IPS DF 4.7 (cell line): ENCODE data around the gene SP7.
"Not testable (repeated sequence)": the region's sequence is repeated elsewhere in the genome, so short reads cannot be mapped to it uniquely, and the experiment has no call there.

Experiments used
- DNase-seq: peaks from one replicate; pipeline ENCODE4 v3.0.0-alpha.2; 2013; ENCODE audit warnings: low spot score; ENCODE audit errors: extremely low read depth

The SP7 gene

DNA sequence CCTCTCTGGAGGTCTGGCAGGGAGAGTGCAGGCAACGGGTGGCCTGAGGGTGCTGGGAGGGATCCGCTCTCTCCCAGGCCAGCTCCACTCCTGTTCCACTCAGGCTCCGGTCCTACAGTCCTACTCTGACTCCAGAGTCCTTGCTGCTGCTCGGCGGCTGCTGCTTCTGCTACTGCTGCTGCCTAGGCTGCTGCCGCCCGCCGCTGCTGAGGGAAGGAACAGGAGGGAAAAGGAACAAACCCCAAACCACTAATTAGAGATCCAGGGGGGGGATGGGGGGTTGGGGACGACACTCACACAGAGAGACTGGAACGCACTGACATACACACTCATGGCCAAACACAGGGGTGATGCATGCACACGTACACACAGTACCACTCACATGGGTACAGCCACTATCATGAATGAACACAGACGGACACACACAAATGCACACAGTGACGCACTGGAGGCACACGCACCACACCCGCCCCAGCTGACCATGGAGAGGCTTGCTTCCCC lies at the start of gene SP7:
TSS of gene SP7 (minus strand) at position 174 of the 501 bp plus-strand sequence. CDS start 708 bp downstream, outside the sequence.
- DNase-seq = no peak

GRCh38 chr12:53383258-53383657 lies 47.1 kb upstream of the SP7 start:
- DNase-seq = no peak

DNA sequence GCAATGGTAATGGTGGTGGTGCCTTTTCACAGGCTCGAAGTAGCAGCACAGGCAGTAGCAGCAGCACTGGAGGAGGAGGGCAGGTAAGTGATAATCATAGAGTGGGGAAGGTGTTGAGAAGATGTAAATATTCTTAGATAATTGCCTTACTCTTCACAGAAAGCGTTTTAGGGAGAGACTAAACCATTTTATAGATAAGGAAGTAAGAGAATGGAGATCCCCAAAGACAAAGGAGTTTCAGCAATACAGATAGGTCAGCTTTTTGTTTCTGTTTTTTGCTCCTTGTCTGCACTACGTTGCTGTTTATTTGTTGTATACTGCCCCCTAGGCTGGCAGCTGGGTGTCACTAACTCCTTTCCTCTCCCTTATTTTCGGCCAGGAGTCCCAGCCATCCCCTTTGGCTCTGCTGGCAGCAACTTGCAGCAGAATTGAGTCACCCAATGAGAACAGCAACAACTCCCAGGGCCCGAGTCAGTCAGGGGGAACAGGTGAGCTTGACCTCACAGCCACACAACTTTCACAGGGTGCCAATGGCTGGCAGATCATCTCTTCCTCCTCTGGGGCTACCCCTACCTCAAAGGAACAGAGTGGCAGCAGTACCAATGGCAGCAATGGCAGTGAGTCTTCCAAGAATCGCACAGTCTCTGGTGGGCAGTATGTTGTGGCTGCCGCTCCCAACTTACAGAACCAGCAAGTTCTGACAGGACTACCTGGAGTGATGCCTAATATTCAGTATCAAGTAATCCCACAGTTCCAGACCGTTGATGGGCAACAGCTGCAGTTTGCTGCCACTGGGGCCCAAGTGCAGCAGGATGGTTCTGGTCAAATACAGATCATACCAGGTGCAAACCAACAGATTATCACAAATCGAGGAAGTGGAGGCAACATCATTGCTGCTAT lies 45.8 kb upstream of the SP7 start:
- DNase-seq = no peak

DNA sequence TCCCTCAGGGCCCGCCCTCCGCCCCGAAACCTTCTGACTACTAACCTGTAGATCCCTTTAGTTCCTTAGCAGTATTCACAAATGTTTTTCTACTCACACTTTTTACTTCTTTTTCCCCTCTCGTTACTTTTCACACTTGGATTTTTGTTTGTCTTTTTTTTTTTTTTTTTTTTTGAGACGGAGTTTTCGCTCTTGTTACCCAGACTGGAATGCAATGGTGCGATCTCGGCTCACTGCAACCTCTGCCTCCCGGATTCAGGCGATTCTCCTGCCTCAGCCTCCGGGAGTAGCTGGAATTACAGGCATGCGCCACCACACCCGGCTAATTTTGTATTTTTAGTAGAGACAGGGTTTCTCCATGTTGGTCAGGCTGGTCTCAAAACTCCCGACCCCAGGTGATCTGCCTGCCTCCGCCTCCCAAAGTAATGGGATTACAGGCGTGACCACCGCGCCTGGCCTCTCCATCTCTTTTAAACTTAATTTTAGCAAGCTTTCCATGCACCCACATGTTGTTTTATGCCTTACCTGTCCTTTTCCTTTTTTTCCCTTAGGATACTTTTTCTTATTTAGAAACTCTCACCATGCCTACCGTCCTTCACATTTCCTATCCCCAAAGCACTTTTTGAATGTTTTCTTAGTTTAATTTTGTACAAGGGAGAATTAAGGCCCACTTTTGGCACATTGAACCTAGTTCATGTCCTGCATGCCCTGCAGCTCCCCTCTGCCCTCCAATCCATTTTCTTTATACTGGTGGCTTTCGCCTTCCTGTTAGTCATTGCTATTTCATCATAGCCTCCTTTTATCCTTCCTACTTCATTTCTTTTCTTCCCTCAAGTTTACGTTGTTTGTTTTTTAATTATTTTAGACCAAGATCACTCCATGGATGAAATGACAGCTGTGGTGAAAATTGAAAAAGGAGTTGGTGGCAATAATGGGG lies 44.9 kb upstream of the SP7 start:
- no peak for DNase-seq

DNA sequence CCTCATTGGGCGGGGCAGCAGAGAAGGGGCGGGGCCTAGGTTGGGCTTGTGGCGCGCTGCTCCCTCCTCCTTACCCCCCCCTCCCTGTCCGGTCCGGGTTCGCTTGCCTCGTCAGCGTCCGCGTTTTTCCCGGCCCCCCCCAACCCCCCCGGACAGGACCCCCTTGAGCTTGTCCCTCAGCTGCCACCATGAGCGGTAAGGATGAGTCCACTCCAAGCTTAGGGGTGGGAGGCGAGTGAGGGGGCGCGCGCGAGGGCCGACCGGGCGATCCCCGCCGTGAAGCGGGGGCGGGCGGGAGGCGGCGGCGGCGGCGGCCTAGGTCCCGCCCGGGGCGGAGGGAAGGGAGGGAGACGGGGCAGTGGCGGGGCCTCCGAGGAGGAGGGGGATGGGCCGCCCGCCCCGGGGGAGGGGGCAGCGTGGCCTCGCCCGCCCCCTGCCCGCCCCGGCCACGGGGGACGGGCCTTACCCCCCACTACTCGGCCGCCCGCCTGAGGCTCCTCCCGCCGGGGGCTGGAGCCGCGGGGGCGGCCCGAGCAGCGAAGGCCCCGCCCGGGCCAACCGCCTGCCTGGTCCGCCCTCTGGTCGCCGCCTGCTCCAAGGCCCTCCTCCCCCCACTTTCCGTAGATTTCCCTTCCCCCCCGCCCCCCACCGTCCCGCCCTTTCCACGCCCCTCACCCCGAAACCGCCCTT lies 44.1 kb upstream of the SP7 start, which contains the start of gene SP1:
TSS of gene SP1 (plus strand) at position 73 of the 690 bp plus-strand sequence. CDS start at position 189, 116 bp downstream.
- no peak for DNase-seq

- peak; percentile 100 for DNase-seq
These were observed 43.4 kb upstream of the SP7 start for GRCh38 chr12:53379389-53380103.

DNA sequence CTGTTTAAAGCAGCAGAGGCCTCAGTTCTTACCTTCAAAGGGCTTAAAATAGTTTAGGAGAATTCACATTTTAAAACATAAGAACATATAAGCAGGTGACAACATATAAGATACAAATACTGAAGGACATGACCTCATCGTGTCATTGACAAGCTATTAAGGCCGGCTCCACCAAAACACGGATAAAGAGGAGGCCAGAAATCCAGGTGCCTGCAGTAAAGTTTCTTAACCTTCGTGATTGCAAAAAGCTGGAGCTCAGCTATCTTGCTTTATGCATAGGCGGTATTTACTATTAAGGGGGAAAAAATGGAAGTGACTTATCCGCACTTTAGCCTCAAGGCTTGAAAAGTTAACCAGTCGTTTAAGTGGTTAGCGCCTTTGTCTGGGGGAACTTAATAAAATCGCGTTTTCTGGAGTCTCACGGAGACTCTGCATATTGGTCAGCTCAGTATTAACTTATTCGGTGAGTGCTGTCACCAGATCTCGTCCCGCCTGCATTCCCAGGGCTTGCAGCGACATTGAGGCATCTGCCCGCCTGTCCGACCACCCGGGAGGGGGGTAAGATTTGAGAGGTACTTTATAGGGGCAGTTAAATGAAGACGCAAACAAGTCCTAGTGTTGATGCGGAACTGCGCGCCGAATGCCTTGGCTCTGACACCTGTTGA lies 42.7 kb upstream of the SP7 start:
- DNase-seq = no peak

- no peak for DNase-seq
These were observed 42.1 kb upstream of the SP7 start for GRCh38 chr12:53378222-53378621.

GRCh38 chr12:53376747-53377146 lies 40.6 kb upstream of the SP7 start:
- DNase-seq = no peak

DNA sequence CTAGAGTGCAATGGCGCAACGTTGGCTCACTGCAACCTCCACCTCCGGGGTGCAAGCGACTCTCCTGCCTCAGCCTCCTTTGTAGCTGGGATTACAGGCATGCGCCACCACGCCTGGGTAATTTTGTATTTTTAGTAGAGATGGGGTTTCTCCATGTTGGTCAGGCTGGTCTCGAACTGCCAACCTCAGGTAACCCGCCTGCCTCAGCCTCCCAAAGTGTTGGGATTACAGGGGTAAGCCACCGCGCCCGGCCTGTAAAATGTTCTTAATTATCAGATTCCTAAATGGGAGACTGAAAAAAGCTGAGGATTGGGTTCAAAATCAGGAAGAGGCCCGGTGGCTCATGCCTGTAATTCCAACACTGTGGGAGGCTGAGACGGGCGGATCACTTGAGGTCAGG lies 38.1 kb upstream of the SP7 start:
- DNase-seq = not testable (repeated sequence)

DNA sequence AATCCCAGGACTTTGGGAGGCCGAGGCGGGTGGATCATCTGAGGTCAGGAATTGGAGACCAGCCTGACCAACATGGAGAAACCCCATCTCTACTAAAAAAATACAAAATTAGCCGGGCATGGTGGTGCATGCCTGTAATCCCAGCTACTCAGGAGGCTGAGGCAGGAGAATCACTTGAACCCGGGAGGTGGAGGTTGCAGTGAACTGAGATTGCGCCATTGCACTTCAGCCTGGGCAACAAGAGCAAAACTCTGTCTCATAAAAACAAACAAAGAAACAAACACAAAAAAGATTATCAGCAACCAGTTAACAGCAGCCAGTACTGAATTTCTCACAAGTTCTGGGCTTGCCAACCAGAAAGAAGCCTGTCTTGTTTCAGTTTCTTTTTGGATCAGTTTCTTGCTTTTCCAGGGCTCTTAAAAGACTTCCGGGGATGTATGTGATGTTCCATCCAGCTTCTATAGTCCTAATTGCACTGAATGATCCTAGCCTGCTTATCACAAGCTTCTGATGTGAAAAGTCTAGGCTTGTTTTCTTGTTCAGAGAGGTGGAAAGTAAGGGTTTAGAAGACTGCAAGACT lies 37.5 kb upstream of the SP7 start:
- DNase-seq = not testable (repeated sequence)

GRCh38 chr12:53365245-53365904 lies 29.2 kb upstream of the SP7 start:
- no peak for DNase-seq

GRCh38 chr12:53361638-53362037 lies 25.5 kb upstream of the SP7 start:
- not testable (repeated sequence) for DNase-seq

DNA sequence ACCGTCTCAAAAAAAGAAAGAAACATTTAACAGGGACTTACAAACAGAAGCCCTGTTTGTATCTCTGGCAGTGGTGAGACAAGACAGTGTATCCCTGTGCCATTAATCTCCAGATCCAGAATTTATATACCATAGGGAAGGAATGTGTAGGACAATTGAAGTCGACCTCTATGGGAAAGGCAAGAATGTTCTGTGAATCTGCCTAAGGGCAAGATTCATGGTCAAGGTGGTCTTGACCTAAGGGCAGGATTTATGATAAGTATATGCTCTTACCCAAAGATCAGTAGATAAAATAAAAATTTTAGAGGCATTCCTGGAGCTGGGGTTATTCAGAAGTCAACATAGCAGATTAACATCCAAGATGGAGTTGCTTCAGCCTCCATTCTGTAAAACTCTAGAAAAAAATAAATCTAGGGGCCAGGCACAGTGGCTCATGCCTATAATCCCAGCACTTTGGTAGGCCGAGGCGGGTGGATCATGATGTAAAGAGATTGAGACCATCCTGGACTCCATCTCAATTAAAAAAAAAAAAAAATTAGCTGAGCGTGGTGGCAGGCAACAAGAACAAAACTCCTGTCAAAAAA lies 22.8 kb upstream of the SP7 start:
- no peak for DNase-seq

- DNase-seq = no peak
These were observed 19.0 kb upstream of the SP7 start for GRCh38 chr12:53355121-53355520.

DNA sequence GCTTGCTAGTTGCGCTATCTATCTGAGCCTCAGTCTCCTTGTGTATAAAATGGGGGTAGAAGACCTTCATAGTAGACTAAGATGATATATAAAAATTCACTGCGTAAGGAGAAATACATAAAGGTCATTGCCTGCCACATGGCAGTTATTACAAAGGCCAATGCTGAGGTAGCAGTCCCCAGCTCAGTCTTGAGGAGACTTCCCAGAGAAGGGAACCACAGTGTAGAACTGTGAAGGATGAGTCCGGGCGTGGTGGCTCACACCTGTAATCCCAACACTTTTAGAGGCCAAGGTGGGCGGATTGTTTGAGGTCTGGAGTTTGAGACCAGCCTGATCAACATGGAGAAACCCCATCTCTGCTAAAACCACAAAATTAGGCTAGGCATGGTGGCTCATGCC lies 17.1 kb upstream of the SP7 start:
- no peak for DNase-seq

GRCh38 chr12:53352331-53353256 lies 16.4 kb upstream of the SP7 start:
- DNase-seq = peak; percentile 94

DNA sequence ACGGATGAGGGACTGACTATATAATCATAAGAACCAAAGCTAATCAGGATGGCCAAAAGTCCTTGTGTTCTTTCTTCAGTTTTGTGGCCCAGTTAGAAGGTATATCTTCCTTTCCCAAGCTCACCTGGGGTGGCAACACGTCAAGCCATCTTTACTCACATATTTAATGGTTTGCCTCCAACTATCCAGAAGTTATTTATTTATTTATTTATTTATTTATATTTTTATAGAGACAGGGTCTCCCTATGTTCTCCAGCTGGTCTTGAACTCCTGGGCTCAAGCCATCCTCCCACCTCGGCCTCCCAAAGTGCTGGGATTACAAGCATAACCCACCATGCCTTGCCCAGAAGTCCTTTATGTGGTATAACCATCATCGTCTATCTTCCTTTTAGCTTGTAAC lies 11.8 kb upstream of the SP7 start:
- no peak for DNase-seq
